CD4-positive, CD25-positive, alpha-beta regulatory T cell (primary cell): Measurements from ENCODE around the gene ACAD11. TPM values are rescaled to one million over a fixed set of nuclear protein-coding genes. Genes with fewer than 3 reads are reported as not detected.
A peak's percentile ranks its signal among the peaks of the same experiment; 100 is the strongest.

Experiments used
- ATAC-seq, 2 donors: fragments of 150-1000 bp; cut with Tn5 transposase; one replicate each; pipeline ENCODE4 v1.10.0; 2021; ENCODE audit warnings: low read depth in 2 of 2, moderate number of reproducible peaks in 2 of 2, moderate library complexity in 1 of 2
- DNase-seq, 3 donors: peaks; one replicate each; pipeline versions ENCODE4 v3.0.0 to v3.0.0-alpha.2; 2012 to 2022; ENCODE audit warnings: mixed read lengths in 1 of 3
- H3K27ac ChIP-seq: one replicate; pipeline ENCODE4 v1.7.0; 2013; ENCODE audit warnings: mild to moderate bottlenecking, low read length; ENCODE audit not compliant: insufficient read depth, poor library complexity, severe bottlenecking
- H3K27me3 ChIP-seq: one replicate; pipeline ENCODE4 v1.7.0; 2013; ENCODE audit warnings: low read length; ENCODE audit not compliant: control insufficient read depth, insufficient read depth
- H3K36me3 ChIP-seq: one replicate; pipeline ENCODE4 v1.7.0; 2013; ENCODE audit warnings: mild to moderate bottlenecking, low read length, moderate library complexity; ENCODE audit not compliant: control insufficient read depth, insufficient read depth
- H3K4me1 ChIP-seq: 2 replicates; pipeline ENCODE4 v1.7.0; 2013; ENCODE audit warnings: mild to moderate bottlenecking, low read length; ENCODE audit not compliant: insufficient read depth, control insufficient read depth, poor library complexity, severe bottlenecking
- H3K4me3 ChIP-seq: one replicate; pipeline ENCODE4 v1.7.0; 2013; ENCODE audit warnings: low read depth, mild to moderate bottlenecking, low read length, moderate library complexity
- H3K9me3 ChIP-seq, 2 experiments: 1 replicate in 1 of 2; 2 replicates in 1 of 2; pipeline ENCODE4 v1.7.0; 2013; ENCODE audit warnings: low read length in 2 of 2, mild to moderate bottlenecking in 1 of 2, moderate library complexity in 1 of 2; ENCODE audit not compliant: control insufficient read depth in 2 of 2
- H3K27ac Mint-ChIP-seq, 3 donors: one replicate each; pipeline ENCODE4 v1.8.0; 2020 to 2022; ENCODE audit warnings: mild to moderate bottlenecking in 3 of 3, mixed read lengths in 3 of 3, moderate library complexity in 2 of 3
- H3K27me3 Mint-ChIP-seq: one replicate; pipeline ENCODE4 v1.8.0; 2022; ENCODE audit warnings: mild to moderate bottlenecking, mixed read lengths
- H3K36me3 Mint-ChIP-seq: one replicate; pipeline ENCODE4 v1.8.0; 2020; ENCODE audit warnings: mixed read lengths
- H3K4me1 Mint-ChIP-seq, 4 donors: one replicate each; pipeline ENCODE4 v1.8.0; 2020 to 2022; ENCODE audit warnings: mixed read lengths in 4 of 4, mild to moderate bottlenecking in 1 of 4
- H3K4me3 Mint-ChIP-seq, 4 donors: one replicate each; pipeline ENCODE4 v1.8.0; 2020 to 2022; ENCODE audit warnings: mild to moderate bottlenecking in 4 of 4, mixed read lengths in 4 of 4, moderate library complexity in 3 of 4
- H3K9me3 Mint-ChIP-seq, 7 donors: one replicate each; pipeline ENCODE4 v1.8.0; 2020 to 2022; ENCODE audit warnings: mixed read lengths in 7 of 7, mild to moderate bottlenecking in 3 of 7, moderate library complexity in 2 of 7
- polyA plus RNA-seq, 4 donors: library from polyadenylated mRNA; unstranded; fragments of 300-500 nt; fragmentation: Illumina TruSeq; gene quantifications; one replicate each; pipeline ENCODE4 v1.2.3, GENCODE V29; 2021
- total RNA-seq: library from RNA; stranded (reverse); gene quantifications from one replicate; pipeline ENCODE4 v1.2.3, GENCODE V29; 2022

Gene ACAD11
- total and polyA plus RNA-seq, 5 donors from 2014 or later: 2.7 to 27.5 (median 4.7) TPM

DNA sequence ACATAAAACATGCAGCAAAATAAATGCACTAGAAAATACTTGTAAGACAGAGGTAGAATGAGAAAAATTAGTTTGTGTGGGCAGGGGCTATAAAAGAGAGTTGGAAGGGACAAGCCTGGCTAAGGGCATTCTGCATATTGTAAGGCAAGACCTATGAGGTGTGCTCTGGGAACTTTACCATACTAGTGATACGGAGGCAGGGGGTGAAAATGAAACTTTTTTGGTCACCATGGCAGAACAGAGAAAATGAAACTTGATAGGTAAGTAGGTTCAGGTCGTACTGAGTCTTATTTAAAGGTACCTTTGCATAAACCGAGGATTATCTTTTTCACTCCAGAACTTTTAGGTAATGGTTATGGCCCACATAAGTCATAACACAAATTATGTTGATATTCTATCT is 137.3 kb downstream of the ACAD11 start:
- Mint-ChIP-seq H3K27ac (peak overlapping the region; percentile 9 to 90 (median 86)), H3K27me3 (no peaks in the 10 kb centered on the region), H3K36me3 (peaks cover 46% of the 10 kb centered on the region), H3K4me3 (peak overlapping the region in 1 of 4 donors; percentile 21), H3K9me3 (peaks cover 0 to 1% (median 0%) of the 10 kb centered on the region in 7 donors), H3K4me1 (peaks cover 6 to 15% (median 7%) of the 10 kb centered on the region in 4 donors)
- H3K9me3 ChIP-seq: no peaks in the 10 kb centered on the region
- peak in 1 of 3 donors; percentile 67 for DNase-seq
- H3K36me3 ChIP-seq: peaks cover 65% of the 10 kb centered on the region
- no peak overlapping the region for H3K4me3 ChIP-seq
- no peaks in the 10 kb centered on the region for H3K4me1 ChIP-seq
- ATAC-seq: peak in 1 of 2 donors; percentile 25
- H3K27me3 ChIP-seq: no peaks in the 10 kb centered on the region
- no peak overlapping the region for H3K27ac ChIP-seq

DNA sequence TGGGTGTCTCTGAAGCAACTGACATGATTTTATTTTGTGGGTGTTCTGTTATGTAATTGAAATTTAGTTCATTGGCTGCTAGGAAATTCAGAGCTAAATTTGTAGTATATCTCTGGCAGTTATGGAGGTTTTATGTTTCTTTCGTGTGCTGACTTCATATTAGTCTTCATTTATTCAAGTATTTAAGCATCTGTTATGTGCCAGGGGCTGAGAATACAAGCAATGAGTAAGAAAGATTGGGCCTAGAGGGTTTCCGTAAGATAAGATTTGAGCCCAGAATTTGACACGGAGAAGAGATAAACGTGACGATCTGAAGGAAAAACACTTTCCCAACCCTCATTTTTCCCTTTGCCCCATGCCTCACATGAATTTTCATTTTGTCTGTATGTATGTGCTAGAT is 137.7 kb downstream of the ACAD11 start:
- Mint-ChIP-seq H3K4me3 (peak overlapping the region in 1 of 4 donors; percentile 21), H3K4me1 (peaks cover 6 to 15% (median 7%) of the 10 kb centered on the region in 4 donors), H3K27me3 (no peaks in the 10 kb centered on the region), H3K36me3 (peaks cover 50% of the 10 kb centered on the region), H3K9me3 (peaks cover 0 to 1% (median 0%) of the 10 kb centered on the region in 7 donors), H3K27ac (peak overlapping the region in 1 of 3 donors; percentile 9)
- Histone ChIP-seq H3K4me3 (no peak overlapping the region), H3K27me3 (no peaks in the 10 kb centered on the region), H3K36me3 (peaks cover 66% of the 10 kb centered on the region), H3K9me3 (no peaks in the 10 kb centered on the region), H3K4me1 (no peaks in the 10 kb centered on the region), H3K27ac (no peak overlapping the region)
- ATAC-seq (no peak), DNase-seq (no peak)

DNA sequence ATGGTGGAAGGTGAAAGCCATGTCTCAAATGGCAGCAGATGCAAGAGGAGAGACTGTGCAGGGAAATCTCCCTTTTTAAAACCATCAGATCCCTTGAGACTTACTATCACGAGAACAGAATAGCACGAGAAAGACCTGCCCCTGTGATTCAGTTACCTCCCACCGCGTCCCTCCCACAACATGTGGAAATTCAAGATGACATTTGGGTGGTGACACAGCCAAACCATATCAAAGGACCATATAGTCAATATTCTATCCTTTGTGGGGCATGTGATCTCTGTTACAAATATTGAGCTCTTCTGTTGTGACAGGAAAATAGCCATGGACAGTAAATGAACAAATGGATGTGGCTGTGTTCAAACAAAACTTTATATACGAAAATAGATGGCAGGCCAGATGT is 139.7 kb downstream of the ACAD11 start:
- Histone ChIP-seq H3K4me1 (no peaks in the 10 kb centered on the region), H3K9me3 (no peaks in the 10 kb centered on the region), H3K27ac (no peak overlapping the region), H3K36me3 (peaks cover 69% of the 10 kb centered on the region), H3K4me3 (no peak overlapping the region), H3K27me3 (no peaks in the 10 kb centered on the region)
- no peaks in the 10 kb centered on the region for H3K27me3 Mint-ChIP-seq
- ATAC-seq (no peak), DNase-seq (no peak)
- H3K36me3 Mint-ChIP-seq: peaks cover 49% of the 10 kb centered on the region
- H3K4me1 Mint-ChIP-seq: peaks cover 6 to 15% (median 7%) of the 10 kb centered on the region in 4 donors
- peaks cover 0 to 1% (median 0%) of the 10 kb centered on the region in 7 donors for H3K9me3 Mint-ChIP-seq
- no peak overlapping the region for H3K4me3 Mint-ChIP-seq
- peak overlapping the region in 2 of 3 donors; percentile 24 to 78 for H3K27ac Mint-ChIP-seq

DNA sequence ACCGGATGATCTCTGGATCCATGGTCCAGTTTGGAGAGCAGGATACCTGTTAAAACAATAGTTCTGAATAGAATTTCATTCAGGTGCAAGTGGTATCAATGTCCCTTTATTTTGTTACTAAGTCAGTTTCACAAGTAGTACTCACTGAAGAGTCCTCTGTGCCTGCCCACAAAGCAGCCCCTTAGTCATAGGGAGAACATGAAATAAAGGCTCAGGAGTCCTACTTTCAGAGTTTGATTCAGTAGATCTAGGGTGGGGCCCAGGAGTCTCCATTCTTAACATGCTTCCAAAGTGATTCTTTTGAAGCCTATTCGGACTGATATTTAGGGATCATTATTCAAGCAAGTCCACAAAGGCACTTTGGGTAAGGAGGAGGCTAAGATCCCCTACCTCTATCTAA is 142.3 kb downstream of the ACAD11 start:
- H3K9me3 ChIP-seq: no peaks in the 10 kb centered on the region
- Mint-ChIP-seq H3K4me3 (no peak overlapping the region), H3K36me3 (peaks cover 48% of the 10 kb centered on the region), H3K27me3 (no peaks in the 10 kb centered on the region), H3K9me3 (peaks cover 0 to 1% (median 0%) of the 10 kb centered on the region in 7 donors), H3K4me1 (peaks cover 0 to 12% (median 6%) of the 10 kb centered on the region in 4 donors), H3K27ac (no peak overlapping the region)
- no peaks in the 10 kb centered on the region for H3K4me1 ChIP-seq
- DNase-seq: no peak
- H3K27me3 ChIP-seq: no peaks in the 10 kb centered on the region
- H3K4me3 ChIP-seq: no peak overlapping the region
- peaks cover 71% of the 10 kb centered on the region for H3K36me3 ChIP-seq
- ATAC-seq: no peak
- H3K27ac ChIP-seq: no peak overlapping the region

DNA sequence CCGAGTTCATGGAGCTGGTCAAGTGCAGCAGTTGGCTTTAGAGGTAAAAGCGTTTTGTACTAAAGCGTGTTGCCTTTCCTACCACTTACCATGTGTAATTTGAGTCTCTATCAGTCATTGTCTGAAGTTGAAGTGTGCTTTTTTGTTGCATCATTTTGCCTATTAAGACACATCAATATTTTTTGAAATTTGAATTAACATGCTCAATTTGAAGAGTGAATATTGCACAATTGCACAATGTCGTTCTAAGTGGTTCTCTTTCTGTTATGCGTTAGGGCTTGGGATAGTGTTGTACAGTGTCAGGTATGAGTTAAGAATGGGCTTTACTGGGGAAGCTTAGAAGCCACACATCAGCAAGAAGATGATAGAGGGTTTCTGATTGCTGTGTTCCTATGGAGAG is 146.6 kb downstream of the ACAD11 start:
- H3K36me3 Mint-ChIP-seq: peaks cover 59% of the 10 kb centered on the region
- DNase-seq (no peak), ATAC-seq (no peak)
- peaks cover 0 to under 1% (median 0%) of the 10 kb centered on the region in 7 donors for H3K9me3 Mint-ChIP-seq
- Histone ChIP-seq H3K27me3 (no peaks in the 10 kb centered on the region), H3K36me3 (peaks cover 92% of the 10 kb centered on the region), H3K4me1 (no peaks in the 10 kb centered on the region), H3K27ac (no peak overlapping the region), H3K9me3 (no peaks in the 10 kb centered on the region), H3K4me3 (no peak overlapping the region)
- no peak overlapping the region for H3K27ac Mint-ChIP-seq
- no peaks in the 10 kb centered on the region for H3K4me1 Mint-ChIP-seq
- H3K27me3 Mint-ChIP-seq: no peaks in the 10 kb centered on the region
- H3K4me3 Mint-ChIP-seq: no peak overlapping the region

DNA sequence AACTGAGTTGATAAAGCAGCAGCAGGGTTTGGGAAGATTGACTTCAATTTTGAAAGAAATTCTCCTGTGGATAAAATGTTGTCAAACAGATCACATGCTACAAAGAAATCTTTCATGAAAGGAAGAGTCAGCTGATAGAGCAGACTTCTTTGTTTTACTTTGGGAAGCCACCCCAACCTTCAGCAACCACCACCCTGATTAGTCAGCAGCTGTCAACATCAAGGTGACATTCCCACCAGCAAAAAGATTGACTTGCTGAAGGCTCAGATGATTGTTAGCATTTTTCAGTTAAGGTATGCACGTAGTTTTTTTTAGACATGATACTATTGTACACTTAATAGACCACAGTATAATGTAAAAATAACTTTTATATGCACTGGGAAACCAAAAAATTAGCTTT is 150.1 kb downstream of the ACAD11 start:
- Histone ChIP-seq H3K27me3 (no peaks in the 10 kb centered on the region), H3K36me3 (peaks cover 85% of the 10 kb centered on the region), H3K4me1 (no peaks in the 10 kb centered on the region), H3K9me3 (no peaks in the 10 kb centered on the region), H3K27ac (no peak overlapping the region), H3K4me3 (no peak overlapping the region)
- no peak overlapping the region for H3K27ac Mint-ChIP-seq
- H3K36me3 Mint-ChIP-seq: peaks cover 55% of the 10 kb centered on the region
- no peaks in the 10 kb centered on the region for H3K4me1 Mint-ChIP-seq
- DNase-seq: no peak
- H3K9me3 Mint-ChIP-seq: no peaks in the 10 kb centered on the region
- no peak for ATAC-seq
- H3K4me3 Mint-ChIP-seq: no peak overlapping the region
- no peaks in the 10 kb centered on the region for H3K27me3 Mint-ChIP-seq

DNA sequence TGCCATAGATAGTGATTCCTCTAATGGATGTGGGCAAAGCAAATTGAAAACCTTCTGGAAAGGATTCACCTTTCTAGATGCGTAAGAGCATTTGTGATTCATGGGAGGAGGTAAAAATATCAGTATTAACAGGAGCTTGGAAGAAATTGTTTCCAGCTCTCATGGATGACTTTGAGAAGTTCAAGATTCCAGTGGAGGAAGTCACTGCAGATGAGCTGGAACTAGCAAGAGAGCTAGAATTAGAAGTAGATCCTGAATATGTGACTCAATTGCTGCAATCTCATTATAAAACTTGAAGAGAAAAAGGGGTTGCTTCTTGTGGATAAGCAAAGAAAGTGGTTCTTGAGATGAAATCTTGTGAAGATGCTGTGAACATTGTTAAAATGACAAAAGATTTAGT is 150.5 kb downstream of the ACAD11 start:
- no peak overlapping the region for H3K4me3 ChIP-seq
- H3K4me1 ChIP-seq: no peaks in the 10 kb centered on the region
- ATAC-seq (no peak), DNase-seq (no peak)
- H3K27me3 ChIP-seq: no peaks in the 10 kb centered on the region
- Mint-ChIP-seq H3K4me1 (no peaks in the 10 kb centered on the region), H3K27me3 (no peaks in the 10 kb centered on the region), H3K27ac (no peak overlapping the region), H3K36me3 (peaks cover 53% of the 10 kb centered on the region), H3K9me3 (no peaks in the 10 kb centered on the region), H3K4me3 (no peak overlapping the region)
- H3K36me3 ChIP-seq: peaks cover 84% of the 10 kb centered on the region
- no peak overlapping the region for H3K27ac ChIP-seq
- H3K9me3 ChIP-seq: no peaks in the 10 kb centered on the region
